ENCODE measurements around the gene FOSL1.

Gene FOSL1

DNA sequence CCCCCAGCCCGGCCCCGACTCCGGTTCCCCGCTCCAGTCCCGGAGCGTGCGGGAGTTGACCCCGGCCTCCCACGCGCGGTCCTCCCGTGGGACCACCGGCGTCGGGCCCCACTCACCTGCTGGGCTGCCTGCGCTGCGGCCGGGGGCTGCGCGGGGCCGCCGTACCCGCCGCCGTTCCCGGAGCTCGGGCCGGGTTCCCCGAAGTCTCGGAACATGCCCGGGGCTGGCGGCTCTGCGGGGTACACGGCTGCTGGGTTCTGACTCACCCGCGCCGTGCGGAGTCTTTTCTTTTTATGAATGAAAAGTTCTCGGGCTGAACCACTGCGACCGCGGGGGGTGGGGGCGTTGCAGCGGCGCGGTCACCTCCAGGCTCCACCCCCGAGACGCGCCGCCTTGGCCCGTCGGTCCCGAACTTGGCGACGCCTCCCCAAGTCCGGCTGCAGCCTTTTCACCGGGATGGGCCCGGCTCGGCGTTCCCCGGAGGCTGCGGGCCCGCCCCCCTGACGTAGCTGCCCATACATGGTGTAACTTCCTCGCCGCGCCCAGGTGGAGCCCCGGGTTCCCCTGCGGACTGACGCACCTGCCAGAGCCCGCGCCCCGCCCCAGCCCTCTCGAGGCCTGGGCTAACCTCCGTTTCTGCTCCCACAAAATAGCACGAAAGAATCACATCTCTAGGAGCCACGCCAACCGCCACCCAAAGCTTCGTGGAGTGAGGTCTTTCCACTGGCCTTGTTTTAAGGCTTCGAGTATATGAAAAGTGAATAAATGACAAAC, at the start of gene FOSL1:
TSS of gene FOSL1 (minus strand) at position 264 of the 774 bp plus-strand sequence. CDS start at position 215, 49 bp downstream.
- DNase-seq (ENCODE audit: low read depth in 3 of 3), result peak; percentile 89 to 91 (median 90)

DNA sequence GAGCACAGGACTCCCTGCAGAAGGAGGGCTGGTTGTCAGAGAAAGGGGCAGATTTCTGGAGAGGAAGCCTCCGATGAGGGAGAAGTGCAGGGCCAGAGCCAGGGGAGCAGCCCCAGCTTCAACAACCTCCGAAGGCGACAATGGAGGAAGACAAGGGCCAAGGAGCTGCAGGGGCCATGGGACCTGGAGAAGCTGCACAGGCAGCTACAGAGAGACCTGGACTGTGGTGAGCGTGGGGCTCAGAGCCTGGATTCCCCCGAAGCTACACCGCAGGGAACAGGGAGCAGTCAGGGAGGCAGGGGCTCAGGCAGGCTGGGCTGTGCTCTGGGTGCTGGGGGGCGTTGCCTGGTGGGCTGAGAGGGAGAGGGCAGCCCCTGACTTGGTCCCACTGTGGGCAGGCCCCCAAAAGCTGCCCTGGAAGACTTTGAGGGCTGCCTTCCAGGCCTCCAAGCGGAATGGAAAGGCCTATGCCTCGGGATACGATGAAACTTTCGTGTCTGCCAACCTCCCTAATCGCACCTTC, 47.5 kb upstream of the FOSL1 start:
- DNase-seq (ENCODE audit: low read depth in 3 of 3), result no peak

DNA sequence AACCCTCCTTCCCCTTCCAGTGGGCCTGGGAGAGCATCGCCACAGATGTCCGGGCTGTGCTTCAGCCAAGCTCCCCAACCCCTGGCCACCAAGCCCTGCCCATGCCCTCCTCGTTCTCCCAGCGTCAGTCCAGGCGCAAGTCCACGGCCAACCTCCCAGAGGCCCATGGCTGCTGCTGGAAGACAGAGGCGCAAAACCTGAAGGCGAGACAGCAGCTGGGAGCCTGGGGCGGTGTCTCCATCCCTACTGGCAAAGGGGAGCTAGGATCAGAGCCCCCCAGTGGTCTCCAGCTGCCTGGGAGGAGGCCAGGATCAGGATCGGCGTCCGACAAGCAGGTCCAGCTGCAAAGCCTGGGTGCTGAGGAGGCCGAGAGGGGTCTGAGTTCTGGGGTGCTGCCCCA, 46.9 kb upstream of the FOSL1 start:
- no peak for DNase-seq (ENCODE audit: low read depth in 3 of 3)

DNA sequence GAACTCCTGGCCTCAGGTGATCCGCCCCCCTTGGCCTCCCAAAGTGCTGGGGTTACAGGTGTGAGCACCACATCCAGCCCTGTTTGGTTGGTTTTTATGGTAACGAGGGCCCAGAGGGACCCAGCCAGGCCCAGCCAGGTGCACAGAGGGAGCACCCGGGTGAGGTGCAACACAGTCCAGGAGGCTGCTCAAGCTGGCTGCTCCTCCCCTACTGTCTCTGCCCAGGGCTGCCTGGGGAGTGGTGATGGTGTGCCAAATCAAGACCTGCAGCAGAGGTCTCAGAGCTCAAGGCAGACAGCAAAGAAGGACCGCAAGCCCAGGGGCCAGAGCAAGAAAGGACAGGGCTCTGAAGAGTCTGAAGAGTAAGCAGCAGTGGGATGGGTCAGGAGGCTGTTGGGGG, 46.5 kb upstream of the FOSL1 start:
- DNase-seq (ENCODE audit: low read depth in 3 of 3), result no peak

DNA sequence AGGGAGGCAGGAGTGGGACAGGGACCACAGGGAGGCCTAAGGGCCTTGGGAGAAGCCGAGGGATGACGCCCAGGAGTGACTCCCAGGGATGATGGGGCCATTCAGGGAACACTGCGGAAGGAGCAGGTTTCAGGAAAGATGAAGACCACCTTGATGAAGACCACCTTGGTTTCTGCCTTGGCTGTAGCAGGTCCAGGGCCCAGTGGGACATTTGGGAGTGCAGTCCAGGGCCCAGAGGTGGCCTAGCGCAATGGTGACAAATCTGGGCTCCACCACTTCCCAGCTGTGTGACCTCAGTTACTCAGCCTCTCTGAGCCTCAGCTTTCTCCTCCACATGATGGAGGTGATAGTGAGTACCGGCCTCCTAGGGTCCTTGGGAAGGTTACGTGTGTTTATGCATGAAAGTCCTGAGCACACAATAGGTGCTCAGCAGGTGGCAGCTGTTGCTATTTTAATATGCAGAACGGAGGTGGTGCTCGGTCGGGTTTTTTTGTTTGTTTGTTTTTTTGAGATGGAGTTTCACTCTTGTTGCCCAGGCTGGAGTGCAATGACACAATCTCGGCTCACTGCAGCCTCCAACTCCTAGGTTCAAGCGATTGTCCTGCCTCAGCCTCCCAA, 45.9 kb upstream of the FOSL1 start:
- no peak for DNase-seq (ENCODE audit: low read depth in 3 of 3)

DNA sequence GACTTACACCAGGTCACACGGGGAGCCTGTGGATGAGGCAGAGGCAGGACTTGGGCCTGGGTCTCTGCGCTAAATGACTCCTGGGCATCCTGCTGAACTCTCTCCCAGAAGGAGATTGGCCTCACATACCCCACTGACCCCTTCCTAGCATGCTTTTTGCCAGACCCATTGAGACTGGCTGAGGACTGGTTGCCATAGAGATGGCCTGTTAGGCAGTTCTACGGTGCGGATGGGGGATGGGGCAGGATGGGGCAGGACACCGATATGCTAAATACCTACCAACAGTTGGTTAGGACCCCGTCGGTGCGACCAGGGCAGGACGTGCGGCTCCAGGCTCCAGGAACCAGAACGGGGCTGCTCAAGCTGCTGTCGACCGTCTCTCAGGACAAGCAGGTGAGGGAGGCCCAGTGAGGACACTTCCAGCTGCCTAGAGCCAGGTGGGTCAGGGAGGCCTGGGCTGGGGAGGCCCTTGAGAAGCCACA, 45.3 kb upstream of the FOSL1 start, which contains the start of gene TSGA10IP:
TSS of gene TSGA10IP (plus strand) at position 51 of the 482 bp plus-strand sequence. CDS start at position 247, 196 bp downstream.
- DNase-seq (ENCODE audit: low read depth in 3 of 3), result no peak

DNA sequence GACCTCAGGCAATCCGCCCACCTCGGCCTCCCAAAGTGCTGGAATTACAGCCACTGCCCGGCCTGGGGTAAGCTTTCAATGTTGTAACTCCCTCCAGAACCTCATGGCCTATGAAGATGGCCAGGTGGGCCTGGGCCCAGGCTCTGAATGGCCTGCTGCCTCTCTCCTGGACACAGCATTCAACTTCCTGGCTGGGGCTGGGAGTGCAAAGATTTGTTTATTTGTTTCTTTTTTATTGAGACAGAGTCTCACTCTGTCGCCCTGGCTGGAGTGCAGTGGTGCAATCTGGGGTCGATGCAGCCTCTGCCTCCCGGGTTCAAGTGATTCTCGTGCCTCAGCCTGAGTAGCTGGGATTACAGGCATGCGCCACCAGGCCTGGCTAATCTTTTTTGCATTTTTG, 44.6 kb upstream of the FOSL1 start:
- no peak for DNase-seq (ENCODE audit: low read depth in 3 of 3)

DNA sequence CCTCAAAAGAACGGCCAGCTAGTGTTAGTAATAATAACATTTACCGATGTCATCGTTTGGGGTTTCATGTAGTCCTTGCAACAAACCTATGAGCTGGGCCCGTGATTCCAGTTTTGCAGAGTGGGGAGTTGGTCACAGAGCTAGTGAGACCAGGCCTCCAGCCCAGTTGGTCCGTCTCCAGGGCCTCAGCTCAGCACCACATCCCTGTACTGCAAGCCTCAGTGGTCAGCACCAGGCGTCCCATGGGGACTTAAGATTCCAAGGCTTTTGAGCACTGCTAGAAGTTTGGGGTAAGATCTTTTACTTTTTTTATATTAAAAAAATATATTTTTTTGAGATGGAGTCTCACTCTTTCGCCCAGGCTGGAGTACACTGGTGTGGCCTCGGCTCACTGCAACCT, 44.0 kb upstream of the FOSL1 start:
- no peak for DNase-seq (ENCODE audit: low read depth in 3 of 3)

DNA sequence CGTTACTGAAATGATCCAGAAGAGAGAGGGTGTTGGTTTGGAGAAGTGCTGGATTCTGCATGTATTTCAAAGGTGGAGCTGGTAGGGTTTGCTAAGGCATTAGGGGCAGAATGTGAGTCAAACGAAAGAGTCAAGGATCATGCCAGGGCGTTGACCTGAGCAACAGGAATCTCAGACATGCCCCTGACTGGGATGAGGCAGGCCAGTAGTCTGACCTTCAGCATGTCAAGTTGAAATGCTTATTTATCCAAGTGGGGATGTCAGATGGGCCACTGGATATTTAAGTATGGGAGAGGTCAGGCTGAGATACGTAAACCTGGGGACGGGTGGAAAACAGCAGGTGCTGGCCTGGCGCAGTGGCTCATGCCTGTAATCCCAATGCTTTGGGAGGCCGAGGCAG, 42.3 kb upstream of the FOSL1 start:
- no peak for DNase-seq (ENCODE audit: low read depth in 3 of 3)

DNA sequence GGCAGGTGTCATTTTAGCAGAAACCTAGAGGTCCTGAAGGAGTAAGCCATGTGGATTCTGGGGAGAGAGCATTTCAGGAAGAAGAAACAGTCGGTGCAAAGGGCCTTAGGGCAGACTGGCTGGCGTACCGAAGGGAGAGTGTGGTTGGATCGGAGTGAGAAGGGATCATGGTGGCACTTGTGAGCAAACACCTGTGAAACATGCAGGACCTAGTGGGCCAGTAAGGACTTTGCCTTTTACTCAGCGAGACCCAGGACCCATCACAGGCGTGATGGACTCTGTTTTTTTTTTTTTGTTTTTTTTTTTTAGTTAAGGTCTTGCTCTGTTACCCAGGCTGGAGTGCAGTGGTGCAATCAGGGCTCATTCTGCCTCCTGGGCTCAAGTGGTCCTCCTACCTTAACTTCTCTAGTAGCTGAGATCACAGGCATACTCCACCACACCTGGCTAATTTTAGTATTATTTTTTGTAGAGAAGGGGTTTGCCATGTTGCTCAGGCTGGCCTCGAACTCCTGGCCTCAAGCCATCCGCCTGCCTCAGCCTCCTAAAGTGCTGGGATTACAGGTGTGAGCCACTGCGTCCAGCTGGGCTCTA, 41.6 kb upstream of the FOSL1 start:
- DNase-seq (ENCODE audit: low read depth in 3 of 3), result no peak

DNA sequence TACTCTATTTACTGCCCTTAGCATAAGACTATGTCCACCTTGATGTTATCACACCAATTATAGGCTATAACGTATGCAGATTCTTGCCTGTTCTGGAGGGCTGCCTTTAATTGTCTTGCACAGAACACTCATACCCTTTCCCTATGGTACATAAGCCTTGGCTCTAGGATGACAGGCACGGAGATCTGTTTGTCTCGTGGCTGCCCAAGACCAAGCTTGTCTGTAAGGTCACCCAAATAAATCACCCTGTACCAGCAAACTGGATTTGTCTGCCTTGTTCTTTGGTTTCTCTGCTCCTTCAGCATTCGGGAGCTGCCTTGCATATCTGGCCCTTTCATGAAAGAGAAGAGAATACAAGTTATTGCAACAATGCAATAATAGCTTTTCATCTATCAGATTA, 37.6 kb upstream of the FOSL1 start:
- no peak for DNase-seq (ENCODE audit: low read depth in 3 of 3)

DNA sequence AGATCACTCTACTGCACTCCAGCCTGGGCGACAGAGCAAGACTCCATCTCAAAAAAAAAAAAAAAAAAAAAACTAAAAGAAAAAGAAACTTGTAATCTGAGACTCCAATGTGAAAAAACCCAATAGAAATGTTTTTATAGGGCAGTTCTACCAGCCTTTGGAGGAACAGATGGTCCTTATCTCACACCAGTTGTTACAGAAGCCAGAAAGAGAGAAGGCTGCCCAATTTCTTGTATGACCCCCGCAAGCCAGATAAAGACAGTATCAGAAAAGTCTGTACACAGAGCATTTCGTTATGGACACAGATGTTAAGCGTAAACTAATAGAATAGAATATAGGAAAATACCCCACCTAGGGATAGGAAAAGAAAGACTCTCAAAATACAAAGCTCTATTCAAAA, 33.8 kb upstream of the FOSL1 start:
- no peak for DNase-seq (ENCODE audit: low read depth in 3 of 3)

DNA sequence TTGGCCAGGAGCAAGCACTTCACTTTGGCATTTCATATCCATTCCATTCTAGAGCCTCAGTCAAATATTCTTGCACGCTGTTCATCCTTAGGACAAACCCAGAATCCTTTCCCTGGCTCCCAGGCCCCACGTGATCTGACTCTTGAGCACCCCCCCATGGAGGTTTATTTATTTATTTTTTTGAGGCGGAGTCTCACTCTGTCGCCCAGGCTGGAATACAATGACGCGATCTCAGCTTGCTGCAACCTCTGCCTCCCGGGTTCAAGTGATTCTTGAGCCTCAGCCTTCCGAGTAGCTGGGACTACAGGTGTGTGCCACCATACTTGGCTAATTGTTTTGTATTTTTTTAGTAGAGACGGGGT, 32.4 kb upstream of the FOSL1 start:
- no peak for DNase-seq (ENCODE audit: low read depth in 3 of 3)

DNA sequence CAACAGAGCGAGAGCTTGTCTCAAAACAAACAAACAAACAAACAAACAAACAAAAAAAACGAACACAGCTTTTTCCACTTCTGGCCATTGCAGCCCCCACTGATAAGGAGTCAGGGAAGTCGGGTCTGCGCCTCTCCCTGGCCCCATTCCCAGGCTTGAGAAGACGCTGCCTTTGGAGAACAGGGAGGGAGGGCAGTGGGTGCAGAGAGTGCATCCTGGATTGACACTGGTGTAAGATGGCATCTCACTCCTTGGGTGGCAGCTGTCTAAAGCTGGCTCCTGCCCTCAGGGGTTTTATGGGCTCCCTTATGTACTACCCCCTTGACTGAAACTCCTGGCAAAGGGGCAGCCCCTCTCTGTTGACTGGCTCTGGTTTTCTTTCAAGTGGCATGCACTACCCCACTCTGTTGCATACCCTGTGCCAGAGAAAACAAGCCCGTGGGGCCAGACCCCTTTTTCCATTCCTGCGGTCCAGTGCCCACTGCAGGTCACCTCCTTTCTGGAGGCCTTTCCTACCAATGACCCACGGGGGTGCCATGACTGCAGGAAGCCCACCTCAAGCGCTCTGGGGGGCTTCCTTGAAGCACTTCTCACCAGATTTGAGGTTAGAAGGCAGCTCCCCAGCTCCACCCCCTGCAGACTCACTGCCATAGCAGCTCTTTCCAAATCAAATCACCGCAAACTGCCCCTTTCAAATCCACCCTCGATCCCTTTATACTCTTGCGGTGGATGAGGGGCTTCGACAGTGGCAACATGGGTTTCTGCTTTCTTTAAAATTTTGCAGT, 31.8 kb upstream of the FOSL1 start:
- no peak for DNase-seq (ENCODE audit: low read depth in 3 of 3)

DNA sequence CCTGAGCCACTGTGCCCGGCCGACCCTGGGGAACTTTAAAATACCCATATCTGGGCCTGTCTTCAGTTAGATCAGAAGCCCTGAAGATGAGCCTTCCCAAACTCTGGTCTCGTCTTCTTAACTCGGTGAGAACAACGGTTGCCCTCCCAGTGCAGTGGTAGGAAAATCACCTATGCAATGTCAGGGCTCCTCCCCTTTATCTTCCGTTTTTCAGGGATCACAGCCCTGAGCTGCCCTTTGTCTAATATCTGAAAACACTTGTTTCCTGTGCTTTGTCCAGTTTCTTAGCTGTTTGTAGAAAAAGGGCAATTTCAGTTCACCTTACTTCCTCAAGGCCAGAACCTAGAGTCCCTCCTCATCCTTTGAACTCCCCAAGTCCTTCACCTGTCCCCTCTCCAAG, 28.5 kb upstream of the FOSL1 start:
- no peak for DNase-seq (ENCODE audit: low read depth in 3 of 3)

DNA sequence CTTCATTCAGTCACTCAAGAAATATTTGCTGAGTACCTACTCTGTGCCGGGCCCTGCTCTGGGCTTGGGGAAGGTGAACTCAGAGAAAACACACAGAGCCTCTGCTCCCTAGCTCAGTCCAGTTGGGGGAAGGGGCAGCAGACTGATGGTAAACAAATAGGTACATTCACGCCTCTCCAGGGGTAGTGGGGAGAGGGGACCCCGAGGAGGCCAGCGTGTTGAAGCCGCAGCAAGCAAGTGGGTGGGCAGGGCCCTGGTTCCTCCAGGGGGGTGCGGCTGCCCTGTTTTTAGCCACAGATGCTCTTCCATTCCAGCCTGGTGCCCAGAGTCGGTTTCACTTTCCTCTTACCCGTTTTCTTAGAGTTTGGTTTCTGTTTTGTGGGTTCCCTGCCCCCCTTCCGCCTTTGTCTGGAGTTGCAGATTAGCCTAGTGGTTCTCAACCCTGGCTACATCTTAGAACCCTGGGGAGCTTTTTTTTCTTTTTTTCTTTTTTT, 27.8 kb upstream of the FOSL1 start:
- peak; percentile 34 to 64 (median 54) for DNase-seq (ENCODE audit: low read depth in 3 of 3)

DNA sequence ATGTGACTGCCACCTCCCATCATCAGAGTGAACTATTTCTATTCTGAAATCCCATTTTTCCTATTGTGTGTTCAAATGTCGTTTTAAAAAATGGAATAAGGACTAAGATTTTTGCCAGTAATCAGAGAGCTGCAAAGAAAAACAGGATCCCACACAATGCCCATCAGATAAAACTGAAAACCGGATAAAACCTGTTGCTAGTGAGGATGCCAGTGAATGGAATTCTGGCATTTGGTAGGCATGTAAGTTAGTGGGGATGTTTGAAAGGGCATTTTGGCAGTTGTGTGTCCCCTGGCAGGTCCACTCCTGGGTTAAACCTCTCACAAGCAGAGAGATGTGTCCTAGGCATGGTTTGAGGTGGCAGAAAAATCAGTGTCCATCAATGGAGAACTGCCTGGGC, 25.2 kb upstream of the FOSL1 start:
- DNase-seq (ENCODE audit: low read depth in 3 of 3), result no peak

DNA sequence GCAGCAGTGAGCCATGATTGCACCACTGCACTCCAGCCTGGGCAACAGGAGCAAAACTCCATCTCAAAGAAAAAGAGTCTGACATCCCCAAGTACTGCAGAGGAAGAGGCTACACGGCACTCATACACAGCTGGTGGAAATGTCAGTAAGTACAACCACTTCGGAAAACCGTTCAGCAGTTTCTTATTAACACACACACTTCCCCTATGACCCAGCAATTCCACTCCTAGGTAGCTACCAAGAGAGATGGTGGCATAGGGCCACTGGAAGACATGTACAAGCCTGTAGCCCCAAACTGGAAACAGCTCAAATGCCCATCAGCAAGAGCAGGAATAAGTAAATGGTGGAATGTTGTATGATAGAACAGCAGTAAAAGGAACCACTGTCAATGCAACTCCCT, 22.4 kb upstream of the FOSL1 start:
- DNase-seq (ENCODE audit: low read depth in 3 of 3), result no peak

DNA sequence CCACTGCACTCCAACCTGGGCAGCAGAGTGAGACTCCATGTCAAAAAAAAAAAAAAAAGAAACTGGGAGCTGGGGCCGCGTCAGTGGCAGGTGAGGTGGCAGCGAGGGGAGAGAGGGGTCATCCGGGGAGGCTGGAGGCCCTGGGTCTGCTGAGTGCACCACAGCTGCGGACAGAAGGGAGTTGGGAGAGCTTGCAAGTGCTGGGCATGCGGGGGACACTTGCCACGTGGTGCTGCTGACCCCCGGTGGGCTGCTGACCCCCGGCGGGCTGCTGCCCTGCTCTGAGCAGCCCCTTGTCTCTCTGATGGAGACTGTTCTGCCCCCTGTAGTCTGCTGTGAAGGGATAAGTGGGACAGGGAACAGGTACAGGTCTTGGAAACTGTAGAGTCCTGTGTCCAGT, 21.7 kb upstream of the FOSL1 start:
- no peak for DNase-seq (ENCODE audit: low read depth in 3 of 3)

DNA sequence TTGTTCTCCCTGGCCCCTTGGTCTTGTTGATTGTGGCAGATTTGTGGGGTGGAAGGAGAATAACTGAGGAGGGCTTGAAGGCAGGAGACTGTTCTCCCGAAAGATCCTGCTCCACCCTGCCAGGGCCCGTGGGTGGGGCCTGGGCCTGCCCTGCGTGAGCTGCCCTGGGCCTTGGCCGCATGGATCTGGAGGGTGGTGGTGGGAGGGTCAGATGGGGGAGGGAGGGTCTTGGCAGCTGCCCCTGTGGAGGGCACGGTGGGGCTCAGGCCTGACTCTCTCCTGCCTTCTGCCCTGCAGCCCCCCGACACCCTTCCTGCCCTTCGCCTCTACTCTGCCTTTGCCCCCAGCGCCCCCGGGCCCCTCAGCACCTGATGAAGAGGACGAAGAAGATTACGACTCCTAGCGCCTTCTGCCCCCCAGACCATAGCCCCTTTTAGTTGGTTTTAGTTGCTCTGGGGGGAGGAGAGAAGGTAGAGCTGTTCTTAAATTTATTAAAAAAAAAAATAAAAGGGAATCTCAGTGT, 20.9 kb upstream of the FOSL1 start:
- no peak for DNase-seq (ENCODE audit: low read depth in 3 of 3)

DNA sequence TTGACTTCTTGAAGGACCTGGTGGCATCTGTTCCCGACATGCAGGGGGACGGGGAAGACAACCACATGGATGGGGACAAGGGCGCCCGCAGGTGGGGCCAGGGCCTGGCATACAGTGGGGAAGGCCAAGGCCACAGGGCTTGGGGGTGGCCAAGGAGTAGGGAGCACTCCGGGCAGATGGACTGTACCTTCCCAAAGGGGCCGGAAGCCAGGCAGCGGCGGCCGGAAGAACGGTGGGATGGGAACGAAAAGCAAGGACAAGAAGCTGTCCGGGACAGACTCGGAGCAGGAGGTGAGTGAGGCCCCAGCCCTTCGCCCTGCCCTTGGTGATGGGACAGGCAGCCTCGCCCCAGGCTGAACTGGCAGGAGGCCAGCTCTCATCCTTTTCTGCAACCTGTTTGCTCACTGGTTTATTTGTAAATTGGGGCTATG, 20.2 kb upstream of the FOSL1 start:
- DNase-seq (ENCODE audit: low read depth in 3 of 3), result no peak

All from stimulated activated CD4-positive, alpha-beta T cell treated with anti-CD3 and anti-CD28 coated beads, TNF-alpha, amount 100 ng/mL, for 4 hours (primary cell).